Measurements from ENCODE around the gene PRMT1.

PRMT1 gene

DNA sequence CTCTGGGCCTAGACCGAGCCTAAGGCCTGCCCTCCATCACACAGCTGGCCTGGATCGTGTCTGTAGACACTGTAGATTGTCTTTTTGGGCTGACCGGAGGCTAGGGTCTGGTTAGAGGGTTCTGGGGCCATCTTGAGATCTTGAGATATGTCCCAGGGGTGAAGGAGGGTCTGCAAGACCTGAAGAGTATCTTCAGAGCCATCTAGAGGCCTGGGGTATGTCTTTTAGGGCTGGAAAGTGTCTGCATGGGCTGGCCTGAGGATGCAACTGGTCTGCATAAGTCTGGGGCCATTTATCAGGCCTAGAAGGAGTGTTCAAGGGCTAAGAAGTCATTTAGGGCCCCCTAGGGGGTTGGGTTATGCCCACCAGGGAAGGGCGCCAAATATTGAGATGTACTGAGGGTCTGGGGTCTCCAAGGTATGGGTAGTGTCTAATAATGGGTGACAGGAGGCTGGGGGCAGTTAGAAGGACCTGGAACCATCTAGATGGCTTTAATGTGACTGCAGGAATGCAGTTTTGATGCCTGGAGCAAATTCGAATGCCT lies 34.5 kb upstream of the PRMT1 start:
- Mint-ChIP-seq H3K4me1 (ENCODE audit: low read depth) (peaks cover 44% of the 10 kb centered on the region), H3K9me3 (no peaks in the 10 kb centered on the region), H3K36me3 (ENCODE audit: low read depth) (peaks cover 15% of the 10 kb centered on the region), H3K4me3 (peak overlapping the region; percentile 98), H3K27ac (peak overlapping the region; percentile 75), H3K27me3 (ENCODE audit: low read depth) (no peaks in the 10 kb centered on the region)

DNA sequence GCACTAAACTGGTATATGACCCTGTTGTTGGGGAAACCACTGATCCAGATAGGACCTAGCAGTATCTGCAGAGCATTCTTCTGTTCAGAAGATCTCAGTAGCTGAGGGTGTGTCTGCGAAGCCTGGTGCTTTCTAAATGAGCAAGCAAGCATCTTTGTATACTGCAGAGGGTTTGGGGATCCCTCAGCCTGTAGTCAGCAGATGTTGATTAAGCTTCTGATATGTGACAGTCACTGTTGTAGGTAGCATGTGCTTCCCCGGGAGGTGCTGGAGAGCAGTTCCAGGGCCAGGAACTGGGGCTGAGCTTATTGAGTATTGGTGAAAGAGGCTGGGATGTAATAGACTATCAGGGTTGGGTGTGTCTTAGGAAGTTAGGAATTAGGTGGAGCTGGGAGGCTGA lies 33.6 kb upstream of the PRMT1 start:
- Mint-ChIP-seq H3K4me3 (peak overlapping the region; percentile 98), H3K27me3 (ENCODE audit: low read depth) (no peaks in the 10 kb centered on the region), H3K4me1 (ENCODE audit: low read depth) (peaks cover 39% of the 10 kb centered on the region), H3K36me3 (ENCODE audit: low read depth) (peaks cover 15% of the 10 kb centered on the region), H3K9me3 (no peaks in the 10 kb centered on the region), H3K27ac (peak overlapping the region; percentile 75)

DNA sequence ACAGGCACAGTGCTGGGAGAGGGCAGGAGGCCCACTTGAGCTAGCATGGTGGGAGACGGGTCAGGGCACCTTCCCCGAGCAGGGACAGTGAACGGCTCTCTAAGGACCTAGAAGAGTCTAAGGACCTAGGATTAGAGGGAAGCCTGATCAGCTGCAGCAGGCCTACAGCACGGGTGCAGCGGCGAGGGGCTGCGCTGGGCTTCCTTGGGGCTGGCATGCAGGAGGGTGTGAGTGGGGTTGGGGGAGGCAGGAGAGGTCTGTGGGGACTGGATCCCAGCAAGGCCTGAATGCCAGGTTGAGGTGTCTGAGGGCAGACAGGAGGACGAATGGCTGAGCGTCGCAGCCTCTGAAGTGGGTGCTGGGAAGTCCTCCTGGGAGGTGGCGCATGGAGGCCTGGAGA lies 31.5 kb upstream of the PRMT1 start:
- Mint-ChIP-seq H3K4me3 (no peak overlapping the region), H3K27me3 (ENCODE audit: low read depth) (no peaks in the 10 kb centered on the region), H3K4me1 (ENCODE audit: low read depth) (peaks cover 28% of the 10 kb centered on the region), H3K36me3 (ENCODE audit: low read depth) (peaks cover 20% of the 10 kb centered on the region), H3K27ac (no peak overlapping the region), H3K9me3 (no peaks in the 10 kb centered on the region)

DNA sequence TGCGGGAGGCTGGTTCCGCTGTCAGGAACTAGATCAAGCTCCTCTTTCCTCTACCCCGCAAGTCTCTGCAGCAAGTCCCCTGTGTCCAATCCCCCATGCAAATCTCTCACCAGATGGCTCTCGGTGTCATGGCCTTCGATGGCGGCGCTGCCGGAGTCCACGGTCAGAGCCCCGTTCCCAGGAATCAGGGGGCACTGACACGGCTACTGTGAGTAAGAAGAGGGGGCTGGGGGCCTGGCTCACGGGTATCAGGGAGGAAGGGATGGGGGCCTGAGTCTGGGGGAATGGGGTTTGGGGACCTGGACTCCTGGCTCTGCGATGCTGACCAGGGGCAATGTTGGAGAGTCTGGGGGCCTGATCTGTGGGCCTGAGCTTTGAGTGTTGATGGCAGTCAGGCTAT lies 31.1 kb upstream of the PRMT1 start:
- H3K36me3 Mint-ChIP-seq (ENCODE audit: low read depth): peaks cover 21% of the 10 kb centered on the region
- peaks cover 24% of the 10 kb centered on the region for H3K4me1 Mint-ChIP-seq (ENCODE audit: low read depth)
- H3K27me3 Mint-ChIP-seq (ENCODE audit: low read depth): no peaks in the 10 kb centered on the region
- H3K27ac Mint-ChIP-seq: no peak overlapping the region
- H3K4me3 Mint-ChIP-seq: no peak overlapping the region
- H3K9me3 Mint-ChIP-seq: no peaks in the 10 kb centered on the region

DNA sequence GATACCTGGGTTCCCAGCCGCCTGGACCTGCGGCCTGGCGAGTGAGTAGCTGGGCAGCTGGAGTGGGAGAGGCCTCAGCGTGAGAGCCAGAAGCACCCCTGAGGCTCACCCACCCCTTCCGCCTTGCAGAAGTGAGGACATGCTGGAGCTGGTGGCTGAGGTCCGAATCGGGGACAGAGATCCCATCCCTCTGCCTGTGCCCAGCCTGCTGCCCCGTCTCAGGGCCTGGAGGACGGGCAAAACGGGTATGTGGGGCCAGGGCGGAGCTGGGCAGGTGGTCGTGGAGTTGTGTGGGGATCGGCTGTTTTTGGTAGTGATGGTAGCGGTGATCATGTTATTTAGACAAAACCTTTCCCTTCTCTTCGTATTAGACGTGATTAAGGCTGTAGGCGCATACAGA lies 30.5 kb upstream of the PRMT1 start:
- Mint-ChIP-seq H3K27me3 (ENCODE audit: low read depth) (no peaks in the 10 kb centered on the region), H3K27ac (no peak overlapping the region), H3K36me3 (ENCODE audit: low read depth) (peaks cover 21% of the 10 kb centered on the region), H3K4me1 (ENCODE audit: low read depth) (peaks cover 22% of the 10 kb centered on the region), H3K4me3 (no peak overlapping the region), H3K9me3 (no peaks in the 10 kb centered on the region)

DNA sequence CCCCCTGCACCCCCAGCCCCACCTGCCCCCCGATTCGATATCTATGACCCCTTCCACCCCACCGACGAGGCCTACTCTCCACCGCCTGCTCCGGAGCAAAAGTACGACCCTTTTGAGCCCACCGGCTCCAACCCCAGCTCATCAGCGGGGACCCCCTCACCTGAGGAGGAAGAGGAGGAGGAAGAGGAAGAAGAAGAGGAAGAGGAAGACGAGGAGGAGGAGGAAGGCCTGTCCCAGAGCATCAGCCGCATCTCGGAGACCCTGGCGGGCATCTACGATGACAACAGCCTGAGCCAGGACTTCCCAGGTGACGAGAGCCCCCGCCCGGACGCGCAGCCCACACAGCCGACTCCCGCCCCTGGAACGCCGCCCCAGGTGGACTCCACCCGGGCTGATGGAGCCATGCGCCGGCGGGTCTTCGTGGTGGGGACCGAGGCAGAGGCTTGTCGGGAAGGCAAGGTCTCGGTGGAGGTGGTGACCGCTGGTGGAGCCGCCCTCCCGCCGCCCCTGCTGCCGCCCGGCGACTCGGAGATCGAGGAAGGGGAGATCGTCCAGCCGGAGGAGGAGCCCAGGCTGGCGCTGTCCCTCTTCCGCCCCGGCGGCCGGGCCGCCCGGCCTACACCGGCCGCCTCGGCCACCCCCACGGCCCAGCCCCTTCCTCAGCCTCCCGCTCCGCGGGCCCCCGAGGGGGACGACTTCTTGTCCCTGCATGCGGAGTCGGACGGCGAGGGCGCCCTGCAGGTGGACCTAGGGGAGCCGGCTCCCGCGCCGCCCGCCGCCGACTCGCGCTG lies 25.8 kb upstream of the PRMT1 start:
- no peak overlapping the region for H3K27ac Mint-ChIP-seq
- peaks cover 21% of the 10 kb centered on the region for H3K36me3 Mint-ChIP-seq (ENCODE audit: low read depth)
- H3K9me3 Mint-ChIP-seq: no peaks in the 10 kb centered on the region
- H3K4me1 Mint-ChIP-seq (ENCODE audit: low read depth): no peaks in the 10 kb centered on the region
- H3K4me3 Mint-ChIP-seq: no peak overlapping the region
- no peaks in the 10 kb centered on the region for H3K27me3 Mint-ChIP-seq (ENCODE audit: low read depth)

DNA sequence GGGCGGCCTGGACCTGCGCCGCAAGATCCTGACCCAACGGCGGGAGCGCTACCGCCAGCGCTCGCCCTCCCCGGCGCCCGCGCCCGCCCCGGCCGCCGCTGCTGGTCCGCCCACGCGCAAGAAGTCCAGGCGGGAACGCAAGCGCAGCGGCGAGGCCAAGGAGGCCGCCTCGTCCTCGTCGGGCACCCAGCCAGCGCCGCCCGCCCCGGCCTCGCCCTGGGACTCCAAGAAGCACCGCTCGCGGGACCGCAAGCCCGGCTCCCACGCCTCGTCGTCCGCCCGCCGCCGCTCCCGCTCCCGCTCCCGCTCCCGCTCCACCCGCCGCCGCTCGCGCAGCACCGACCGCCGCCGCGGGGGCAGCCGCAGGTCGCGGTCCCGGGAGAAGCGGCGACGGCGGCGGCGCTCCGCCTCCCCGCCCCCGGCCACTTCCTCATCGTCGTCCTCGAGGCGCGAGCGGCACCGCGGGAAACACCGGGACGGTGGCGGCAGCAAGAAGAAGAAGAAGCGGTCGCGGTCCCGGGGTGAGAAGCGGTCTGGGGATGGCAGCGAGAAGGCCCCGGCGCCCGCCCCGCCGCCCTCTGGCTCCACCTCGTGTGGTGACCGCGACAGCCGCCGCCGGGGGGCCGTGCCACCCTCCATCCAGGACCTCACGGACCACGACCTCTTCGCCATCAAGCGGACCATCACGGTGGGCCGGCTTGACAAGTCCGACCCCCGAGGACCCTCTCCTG lies 25.1 kb upstream of the PRMT1 start:
- Mint-ChIP-seq H3K27ac (no peak overlapping the region), H3K27me3 (ENCODE audit: low read depth) (no peaks in the 10 kb centered on the region), H3K9me3 (no peaks in the 10 kb centered on the region), H3K36me3 (ENCODE audit: low read depth) (peaks cover 28% of the 10 kb centered on the region), H3K4me1 (ENCODE audit: low read depth) (no peaks in the 10 kb centered on the region), H3K4me3 (no peak overlapping the region)

DNA sequence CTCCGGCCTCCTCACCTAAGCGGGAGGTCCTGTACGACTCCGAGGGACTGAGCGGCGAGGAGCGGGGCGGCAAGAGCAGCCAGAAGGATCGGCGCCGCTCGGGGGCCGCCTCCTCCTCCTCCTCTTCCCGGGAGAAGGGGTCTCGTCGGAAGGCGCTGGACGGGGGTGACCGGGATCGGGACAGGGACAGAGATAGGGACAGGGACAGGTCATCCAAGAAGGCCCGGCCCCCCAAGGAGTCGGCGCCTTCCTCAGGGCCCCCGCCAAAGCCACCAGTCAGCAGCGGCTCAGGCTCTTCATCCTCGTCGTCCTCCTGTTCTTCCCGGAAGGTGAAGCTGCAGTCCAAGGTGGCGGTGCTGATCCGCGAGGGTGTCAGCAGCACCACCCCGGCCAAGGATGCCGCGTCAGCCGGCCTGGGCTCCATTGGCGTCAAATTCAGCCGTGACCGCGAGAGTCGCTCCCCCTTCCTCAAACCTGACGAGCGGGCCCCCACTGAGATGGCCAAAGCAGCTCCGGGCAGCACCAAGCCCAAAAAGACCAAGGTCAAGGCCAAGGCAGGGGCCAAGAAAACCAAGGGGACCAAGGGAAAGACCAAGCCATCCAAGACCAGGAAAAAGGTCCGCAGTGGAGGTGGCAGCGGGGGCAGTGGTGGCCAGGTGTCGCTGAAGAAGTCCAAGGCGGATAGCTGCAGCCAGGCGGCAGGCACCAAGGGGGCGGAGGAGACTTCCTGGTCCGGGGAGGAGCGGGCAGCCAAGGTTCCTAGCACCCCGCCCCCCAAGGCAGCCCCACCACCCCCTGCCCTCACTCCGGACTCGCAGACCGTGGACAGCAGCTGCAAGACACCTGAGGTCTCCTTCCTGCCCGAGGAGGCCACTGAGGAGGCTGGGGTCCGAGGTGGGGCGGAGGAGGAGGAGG lies 24.3 kb upstream of the PRMT1 start:
- Mint-ChIP-seq H3K27me3 (ENCODE audit: low read depth) (no peaks in the 10 kb centered on the region), H3K4me1 (ENCODE audit: low read depth) (peaks cover 2% of the 10 kb centered on the region), H3K4me3 (no peak overlapping the region), H3K36me3 (ENCODE audit: low read depth) (peaks cover 27% of the 10 kb centered on the region), H3K27ac (no peak overlapping the region), H3K9me3 (no peaks in the 10 kb centered on the region)

DNA sequence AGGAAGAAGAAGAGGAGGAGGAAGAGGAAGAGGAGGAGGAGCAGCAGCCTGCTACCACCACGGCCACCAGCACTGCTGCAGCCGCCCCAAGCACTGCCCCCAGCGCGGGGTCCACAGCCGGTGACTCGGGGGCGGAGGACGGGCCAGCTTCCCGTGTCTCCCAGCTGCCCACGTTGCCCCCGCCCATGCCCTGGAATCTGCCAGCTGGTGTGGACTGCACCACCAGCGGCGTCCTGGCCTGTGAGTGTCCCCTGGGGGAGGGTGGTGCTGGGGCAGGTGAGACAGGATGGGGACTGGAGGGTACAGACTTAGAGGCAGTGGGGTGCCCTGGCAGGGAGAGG lies 23.6 kb upstream of the PRMT1 start:
- no peak overlapping the region for H3K27ac Mint-ChIP-seq
- no peak overlapping the region for H3K4me3 Mint-ChIP-seq
- peaks cover 28% of the 10 kb centered on the region for H3K36me3 Mint-ChIP-seq (ENCODE audit: low read depth)
- no peaks in the 10 kb centered on the region for H3K27me3 Mint-ChIP-seq (ENCODE audit: low read depth)
- H3K9me3 Mint-ChIP-seq: no peaks in the 10 kb centered on the region
- peaks cover 2% of the 10 kb centered on the region for H3K4me1 Mint-ChIP-seq (ENCODE audit: low read depth)

DNA sequence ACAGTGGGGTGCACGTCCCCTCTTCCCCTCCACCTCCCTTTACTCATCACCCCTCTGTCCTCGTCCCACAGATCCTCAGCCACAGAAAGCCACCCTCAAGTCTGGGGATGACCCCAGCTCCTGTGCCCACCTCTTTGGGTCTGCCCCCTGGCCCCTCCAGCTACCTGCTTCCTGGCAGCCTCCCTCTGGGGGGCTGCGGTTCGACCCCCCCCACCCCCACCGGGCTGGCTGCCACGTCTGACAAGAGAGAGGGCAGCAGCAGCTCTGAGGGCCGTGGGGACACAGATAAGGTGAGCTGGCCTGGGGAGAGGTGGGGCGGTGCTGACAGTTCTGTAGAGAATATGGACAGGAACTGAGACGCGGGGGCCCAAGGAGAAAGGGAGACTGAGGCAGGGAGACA lies 22.5 kb upstream of the PRMT1 start:
- no peaks in the 10 kb centered on the region for H3K9me3 Mint-ChIP-seq
- no peaks in the 10 kb centered on the region for H3K27me3 Mint-ChIP-seq (ENCODE audit: low read depth)
- H3K4me3 Mint-ChIP-seq: no peak overlapping the region
- H3K36me3 Mint-ChIP-seq (ENCODE audit: low read depth): peaks cover 28% of the 10 kb centered on the region
- no peak overlapping the region for H3K27ac Mint-ChIP-seq
- H3K4me1 Mint-ChIP-seq (ENCODE audit: low read depth): peaks cover 3% of the 10 kb centered on the region

DNA sequence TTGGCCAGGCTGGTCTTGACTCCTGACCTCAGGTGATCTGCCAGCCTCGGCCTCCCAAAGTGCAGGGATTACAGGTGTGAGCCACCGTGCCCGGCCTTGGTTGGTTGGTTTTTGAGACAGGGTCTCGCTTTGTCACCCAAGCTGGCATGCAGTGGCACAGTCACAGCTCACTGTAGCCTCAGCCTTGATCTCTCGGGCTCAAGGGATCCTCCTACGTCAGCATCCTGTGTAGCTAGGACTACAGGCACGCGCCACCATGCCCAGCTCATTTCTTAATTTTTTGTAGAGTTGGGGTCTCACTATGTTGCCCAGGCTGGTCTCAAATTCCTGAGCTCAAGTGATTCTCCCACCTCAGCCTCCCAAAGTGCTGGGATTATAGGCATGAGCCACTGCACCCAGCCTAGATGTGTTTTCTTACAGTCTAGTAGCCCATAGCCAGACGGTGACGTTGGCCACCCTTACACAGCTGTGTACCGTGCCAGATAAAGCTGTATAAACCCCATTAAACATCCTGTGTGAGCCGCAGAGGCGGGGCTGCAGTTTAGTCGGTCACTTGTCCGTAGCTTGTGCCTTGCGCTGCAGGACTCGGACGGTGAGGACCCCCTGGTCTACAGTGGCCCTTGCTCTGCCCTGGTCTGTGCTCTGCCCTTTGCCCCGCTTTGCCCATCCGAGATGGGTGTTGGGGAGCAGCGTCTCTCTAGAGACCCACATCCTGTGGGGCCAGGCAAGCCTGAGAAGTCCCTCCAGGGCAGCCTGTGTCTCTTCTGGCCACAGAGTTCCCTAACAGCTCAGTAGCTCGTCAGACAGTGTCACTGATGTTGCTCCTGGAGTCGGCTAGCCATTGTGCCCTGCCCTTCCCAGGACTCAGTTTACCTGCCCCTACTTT lies 21.3 kb upstream of the PRMT1 start:
- Mint-ChIP-seq H3K4me1 (ENCODE audit: low read depth) (peaks cover 7% of the 10 kb centered on the region), H3K27ac (peak overlapping the region; percentile 59), H3K4me3 (no peak overlapping the region), H3K36me3 (ENCODE audit: low read depth) (peaks cover 35% of the 10 kb centered on the region), H3K27me3 (ENCODE audit: low read depth) (no peaks in the 10 kb centered on the region), H3K9me3 (no peaks in the 10 kb centered on the region)

DNA sequence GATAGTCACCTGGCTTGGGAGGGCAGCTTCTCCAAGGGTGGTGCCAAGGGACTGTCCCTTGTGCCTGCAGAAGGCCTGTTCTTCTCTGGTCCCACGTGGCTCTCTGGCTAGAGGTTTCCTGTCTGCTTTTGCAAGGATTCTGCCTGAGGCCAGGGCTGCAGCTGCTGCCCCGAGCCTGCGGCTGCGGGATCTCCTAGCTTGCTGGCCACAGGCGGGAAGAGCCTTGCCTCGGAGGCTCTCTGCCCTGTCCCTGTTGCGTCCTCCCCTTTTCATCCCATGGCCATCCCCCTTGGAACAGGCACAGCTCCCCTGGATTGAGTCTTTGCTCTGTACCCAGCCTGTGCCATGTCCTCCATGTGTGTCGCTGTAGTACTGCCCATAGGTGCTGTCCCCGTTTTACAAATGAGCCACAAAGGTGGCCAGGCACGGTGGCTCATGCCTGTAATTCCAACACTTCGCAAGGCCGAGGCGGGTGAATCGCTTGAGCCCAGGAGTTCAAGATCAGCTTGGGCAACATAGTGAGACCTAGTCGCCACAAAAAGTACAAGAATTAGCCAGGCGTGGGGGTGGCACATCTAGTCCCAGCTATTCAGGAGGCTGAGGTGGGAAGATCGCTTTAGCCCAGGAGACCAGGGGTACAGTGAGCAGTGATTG lies 20.5 kb upstream of the PRMT1 start:
- Mint-ChIP-seq H3K36me3 (ENCODE audit: low read depth) (peaks cover 33% of the 10 kb centered on the region), H3K4me3 (no peak overlapping the region), H3K27ac (no peak overlapping the region), H3K4me1 (ENCODE audit: low read depth) (peaks cover 7% of the 10 kb centered on the region), H3K27me3 (ENCODE audit: low read depth) (no peaks in the 10 kb centered on the region), H3K9me3 (no peaks in the 10 kb centered on the region)

DNA sequence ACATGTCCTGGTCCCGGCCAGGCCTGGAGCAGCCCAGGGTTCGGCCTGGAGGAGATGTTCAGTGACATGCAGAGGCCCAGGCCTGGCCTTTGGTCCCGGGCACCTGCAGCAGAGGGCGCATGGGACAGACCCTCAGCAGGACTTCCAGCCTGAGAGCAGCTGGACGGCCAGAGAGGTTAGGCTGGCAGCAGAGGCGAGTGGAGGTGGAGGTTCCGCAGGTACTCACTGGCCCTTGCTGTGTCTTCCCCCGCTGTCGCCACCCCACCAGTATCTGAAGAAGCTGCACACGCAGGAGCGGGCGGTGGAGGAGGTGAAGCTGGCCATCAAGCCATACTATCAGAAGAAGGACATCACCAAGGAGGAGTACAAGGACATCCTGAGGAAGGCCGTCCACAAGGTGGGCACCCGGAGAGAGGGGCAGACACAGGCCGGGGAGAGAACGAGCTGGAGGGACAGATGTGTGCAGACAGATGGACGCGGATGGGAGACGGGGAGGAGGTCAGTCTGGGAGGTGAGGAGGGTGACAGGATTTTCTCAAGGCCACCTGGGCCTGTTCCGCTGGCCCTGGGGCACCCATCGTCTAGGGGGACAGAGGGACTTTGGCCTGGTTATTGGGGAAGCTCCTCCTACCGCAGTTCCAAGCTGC lies 19.5 kb upstream of the PRMT1 start:
- peaks cover 35% of the 10 kb centered on the region for H3K36me3 Mint-ChIP-seq (ENCODE audit: low read depth)
- no peak overlapping the region for H3K27ac Mint-ChIP-seq
- H3K4me3 Mint-ChIP-seq: no peak overlapping the region
- no peaks in the 10 kb centered on the region for H3K9me3 Mint-ChIP-seq
- H3K4me1 Mint-ChIP-seq (ENCODE audit: low read depth): peaks cover 9% of the 10 kb centered on the region
- no peaks in the 10 kb centered on the region for H3K27me3 Mint-ChIP-seq (ENCODE audit: low read depth)

All from T-helper 1 cell treated with Interleukin-12 subunit alpha and Interleukin-12 subunit beta and Interleukin-4 antibody, amounts not matched to agents 30 μg/mL and 1 μg/mL, for 36 hours (primary cell).